C4-2B (cell line): ENCODE data around the gene ABTB1.

Experiments used
- ZFX ChIP-seq: fragments of 450-650 bp; IDR thresholded peaks from 2 replicates; pipeline ENCODE4 v1.6.1; 2017
- TF ChIP-seq, protein P1 (sequence below): fragments of 450-650 bp; conservative IDR thresholded peaks from 2 replicates; pipeline ENCODE4 v1.5.1; 2017; ENCODE audit warnings: mild to moderate bottlenecking

DNA sequence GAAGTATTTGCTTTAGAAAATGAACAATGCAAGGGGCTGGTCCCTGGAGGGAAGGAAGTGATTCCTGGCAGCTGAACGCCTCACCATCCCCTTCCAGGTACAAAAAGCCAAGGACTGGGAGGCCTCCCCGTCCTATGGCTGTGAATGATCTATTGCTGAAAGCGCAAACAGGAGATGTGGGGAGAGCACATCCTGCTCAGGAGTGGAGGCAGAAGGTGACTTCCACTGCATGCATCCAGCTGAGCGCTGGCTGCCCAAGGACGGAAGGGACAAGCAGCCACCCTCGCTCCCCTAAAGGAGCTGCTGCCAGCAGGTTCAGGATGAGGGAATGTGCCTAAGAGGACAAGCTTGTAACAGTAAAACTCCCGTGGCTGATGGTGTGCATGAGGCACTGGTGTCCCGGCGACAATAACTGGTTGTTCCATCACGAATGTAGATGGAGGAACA, 41.4 kb downstream of the ABTB1 start:
- TF ChIP-seq, protein P1, sequence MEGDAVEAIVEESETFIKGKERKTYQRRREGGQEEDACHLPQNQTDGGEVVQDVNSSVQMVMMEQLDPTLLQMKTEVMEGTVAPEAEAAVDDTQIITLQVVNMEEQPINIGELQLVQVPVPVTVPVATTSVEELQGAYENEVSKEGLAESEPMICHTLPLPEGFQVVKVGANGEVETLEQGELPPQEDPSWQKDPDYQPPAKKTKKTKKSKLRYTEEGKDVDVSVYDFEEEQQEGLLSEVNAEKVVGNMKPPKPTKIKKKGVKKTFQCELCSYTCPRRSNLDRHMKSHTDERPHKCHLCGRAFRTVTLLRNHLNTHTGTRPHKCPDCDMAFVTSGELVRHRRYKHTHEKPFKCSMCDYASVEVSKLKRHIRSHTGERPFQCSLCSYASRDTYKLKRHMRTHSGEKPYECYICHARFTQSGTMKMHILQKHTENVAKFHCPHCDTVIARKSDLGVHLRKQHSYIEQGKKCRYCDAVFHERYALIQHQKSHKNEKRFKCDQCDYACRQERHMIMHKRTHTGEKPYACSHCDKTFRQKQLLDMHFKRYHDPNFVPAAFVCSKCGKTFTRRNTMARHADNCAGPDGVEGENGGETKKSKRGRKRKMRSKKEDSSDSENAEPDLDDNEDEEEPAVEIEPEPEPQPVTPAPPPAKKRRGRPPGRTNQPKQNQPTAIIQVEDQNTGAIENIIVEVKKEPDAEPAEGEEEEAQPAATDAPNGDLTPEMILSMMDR = no peak
- TF ChIP-seq ZFX = no peak
